Pulmonary artery endothelial cell (primary cell): ENCODE data around the gene OTOA. TPM values are rescaled to one million over a fixed set of nuclear protein-coding genes. Genes with fewer than 3 reads are reported as not detected.
"Not testable (repeated sequence)": the region's sequence is repeated elsewhere in the genome, so short reads cannot be mapped to it uniquely, and the experiment has no call there.

Experiments
- DNase-seq: peaks from one replicate; pipeline ENCODE4 v3.0.0-alpha.2; 2011; ENCODE audit warnings: low read depth, low spot score
- total RNA-seq: library from RNA; depleted of rRNA; stranded (reverse); fragments of >200 nt; gene quantifications from 2 replicates; pipeline ENCODE4 v1.2.3, GENCODE V29; 2014

The OTOA gene
- total RNA-seq: 0.11 TPM in 1 of 2 replicates, not detected in the other

- DNase-seq: no peak
Observed at GRCh38 chr16:21663889-21664647, at the start of gene OTOA. TSS of gene OTOA (plus strand) at chr16:21663968. CDS start at chr16:21678515, 14,547 bp downstream.

- DNase-seq: no peak
Observed at GRCh38 chr16:21614896-21615295, 48.9 kb upstream of the OTOA start.

GRCh38 chr16:21617607-21618006 is 46.2 kb upstream of the OTOA start:
- no peak for DNase-seq

GRCh38 chr16:21618281-21618680 is 45.5 kb upstream of the OTOA start:
- DNase-seq: no peak

- no peak for DNase-seq
Observed at GRCh38 chr16:21619765-21620425, 43.9 kb upstream of the OTOA start.

- DNase-seq: no peak
Observed at GRCh38 chr16:21620592-21620991, 43.2 kb upstream of the OTOA start.

GRCh38 chr16:21622545-21622944 is 41.2 kb upstream of the OTOA start:
- no peak for DNase-seq

- no peak for DNase-seq
Observed at GRCh38 chr16:21625026-21625425, 38.7 kb upstream of the OTOA start.

- DNase-seq: no peak
Observed at GRCh38 chr16:21626659-21627277, 37.0 kb upstream of the OTOA start.

GRCh38 chr16:21628121-21628726 is 35.5 kb upstream of the OTOA start:
- DNase-seq: no peak

- DNase-seq: no peak
Observed at GRCh38 chr16:21628772-21629171, 35.0 kb upstream of the OTOA start.

GRCh38 chr16:21629616-21630539 is 33.9 kb upstream of the OTOA start:
- DNase-seq: not testable (repeated sequence)

- not testable (repeated sequence) for DNase-seq
Observed at GRCh38 chr16:21630866-21631265, 32.9 kb upstream of the OTOA start.

- DNase-seq: not testable (repeated sequence)
Observed at GRCh38 chr16:21631376-21631775, 32.4 kb upstream of the OTOA start.

- not testable (repeated sequence) for DNase-seq
Observed at GRCh38 chr16:21631951-21632575, 31.7 kb upstream of the OTOA start.

- no peak for DNase-seq
Observed at GRCh38 chr16:21634216-21634615, 29.6 kb upstream of the OTOA start.

GRCh38 chr16:21635694-21636093 is 28.1 kb upstream of the OTOA start:
- DNase-seq: not testable (repeated sequence)

- no peak for DNase-seq
Observed at GRCh38 chr16:21637032-21637968, 26.5 kb upstream of the OTOA start.

GRCh38 chr16:21638573-21638975 is 25.2 kb upstream of the OTOA start:
- no peak for DNase-seq
